Measurements from ENCODE around the gene EXOC2.

Gene EXOC2

GRCh38 chr6:456358-456867 is 236.5 kb downstream of the EXOC2 start:
- DNase-seq, result no peak

- no peak for DNase-seq
Measured at GRCh38 chr6:455835-456234, 237.1 kb downstream of the EXOC2 start.

GRCh38 chr6:455006-455585 is 237.8 kb downstream of the EXOC2 start:
- DNase-seq, result no peak

GRCh38 chr6:454148-454991 is 238.6 kb downstream of the EXOC2 start:
- DNase-seq, result no peak

- no peak for DNase-seq
Measured at GRCh38 chr6:453152-453551, 239.8 kb downstream of the EXOC2 start.

GRCh38 chr6:452301-453067 is 240.5 kb downstream of the EXOC2 start:
- no peak for DNase-seq

- no peak for DNase-seq
Measured at GRCh38 chr6:451847-452246, 241.1 kb downstream of the EXOC2 start.

GRCh38 chr6:451336-451735 is 241.6 kb downstream of the EXOC2 start:
- DNase-seq, result no peak

- no peak for DNase-seq
Measured at GRCh38 chr6:449486-450419, 243.2 kb downstream of the EXOC2 start.

GRCh38 chr6:449057-449430 is 243.9 kb downstream of the EXOC2 start:
- no peak for DNase-seq

- DNase-seq, result no peak
Measured at GRCh38 chr6:448296-449056, 244.5 kb downstream of the EXOC2 start.

- no peak for DNase-seq
Measured at GRCh38 chr6:447381-448165, 245.4 kb downstream of the EXOC2 start.

GRCh38 chr6:446418-447366 is 246.2 kb downstream of the EXOC2 start:
- no peak for DNase-seq

- no peak for DNase-seq
Measured at GRCh38 chr6:445571-446417, 247.1 kb downstream of the EXOC2 start.

GRCh38 chr6:444653-445275 is 248.2 kb downstream of the EXOC2 start:
- DNase-seq, result no peak

GRCh38 chr6:443621-444159 is 249.2 kb downstream of the EXOC2 start:
- no peak for DNase-seq

- DNase-seq, result no peak
Measured at GRCh38 chr6:441126-441920, 251.6 kb downstream of the EXOC2 start.

All from NCI-H774 (cell line).